ENCODE measurements around the gene H2BW2.

DNA sequence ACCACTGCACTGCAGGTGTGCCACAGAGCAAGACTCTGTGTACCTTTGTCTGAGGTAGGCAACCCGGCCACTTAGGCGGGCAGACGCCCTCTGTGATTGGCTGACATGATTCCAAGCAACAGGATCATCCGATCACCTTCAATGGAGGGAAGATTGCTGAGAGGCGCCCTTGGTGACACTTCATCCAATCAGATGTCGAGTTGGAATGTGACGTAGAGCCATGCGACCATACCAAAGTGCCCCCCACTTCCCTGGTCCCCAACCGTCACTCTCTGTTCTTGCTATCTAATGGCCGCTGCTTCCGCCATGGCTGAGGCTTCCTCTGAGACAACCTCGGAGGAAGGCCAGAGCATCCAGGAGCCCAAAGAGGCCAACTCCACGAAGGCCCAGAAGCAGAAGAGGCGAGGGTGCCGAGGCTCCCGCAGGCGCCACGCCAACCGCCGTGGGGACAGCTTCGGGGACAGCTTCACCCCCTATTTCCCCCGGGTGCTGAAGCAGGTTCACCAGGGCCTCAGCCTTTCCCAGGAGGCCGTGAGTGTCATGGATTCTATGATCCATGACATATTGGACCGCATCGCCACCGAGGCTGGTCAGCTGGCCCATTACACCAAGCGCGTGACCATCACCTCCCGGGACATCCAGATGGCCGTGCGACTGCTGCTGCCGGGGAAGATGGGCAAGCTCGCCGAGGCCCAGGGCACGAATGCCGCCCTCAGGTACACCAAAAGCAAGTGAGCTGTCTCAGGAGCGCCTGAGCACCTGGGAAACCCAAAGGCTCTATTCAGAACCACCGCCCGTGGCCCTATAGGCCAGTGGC, at the start of gene H2BW2:
- TF ChIP-seq ZSCAN29 (IDR thresholded peaks at IDR 0.05) (no peak), ZBED1 (IDR thresholded peaks at IDR 0.05; ENCODE audit: borderline replicate concordance) (no peak), NFYB (IDR thresholded peaks at IDR 0.05; ENCODE audit: insufficient read depth, low read depth, low read length) (no peak), FOXM1 (IDR thresholded peaks at IDR 0.05; ENCODE audit: low read depth, low read length) (no peak), DPF2 (IDR thresholded peaks at IDR 0.05) (no peak), RAD21 (IDR thresholded peaks at IDR 0.05; ENCODE audit: insufficient read depth, low read depth, low read length) (no peak), ZNF274 (IDR thresholded peaks at IDR 0.05; ENCODE audit: insufficient read depth, insufficient read length) (no peak), BHLHE40 (IDR thresholded peaks at IDR 0.05; ENCODE audit: borderline replicate concordance in 1 of 2, low read depth in 2 of 2, low read length in 1 of 2) (no peak), NFYA (IDR thresholded peaks at IDR 0.05; ENCODE audit: borderline replicate concordance, low read depth, low read length) (no peak), NR2F1 (conservative IDR thresholded peaks at IDR 0.05) (no peak), SIX5 (IDR thresholded peaks at IDR 0.05; ENCODE audit: low read depth, low read length, severe bottlenecking) (no peak), EZH2 (IDR thresholded peaks at IDR 0.05; ENCODE audit: borderline replicate concordance, control insufficient read depth, low read depth, low read length) (no peak)
- TF ChIP-seq, protein P1, sequence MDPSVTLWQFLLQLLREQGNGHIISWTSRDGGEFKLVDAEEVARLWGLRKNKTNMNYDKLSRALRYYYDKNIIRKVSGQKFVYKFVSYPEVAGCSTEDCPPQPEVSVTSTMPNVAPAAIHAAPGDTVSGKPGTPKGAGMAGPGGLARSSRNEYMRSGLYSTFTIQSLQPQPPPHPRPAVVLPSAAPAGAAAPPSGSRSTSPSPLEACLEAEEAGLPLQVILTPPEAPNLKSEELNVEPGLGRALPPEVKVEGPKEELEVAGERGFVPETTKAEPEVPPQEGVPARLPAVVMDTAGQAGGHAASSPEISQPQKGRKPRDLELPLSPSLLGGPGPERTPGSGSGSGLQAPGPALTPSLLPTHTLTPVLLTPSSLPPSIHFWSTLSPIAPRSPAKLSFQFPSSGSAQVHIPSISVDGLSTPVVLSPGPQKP (IDR thresholded peaks at IDR 0.05; ENCODE audit: low read depth, low read length): no peak
- TF ChIP-seq, protein P2, sequence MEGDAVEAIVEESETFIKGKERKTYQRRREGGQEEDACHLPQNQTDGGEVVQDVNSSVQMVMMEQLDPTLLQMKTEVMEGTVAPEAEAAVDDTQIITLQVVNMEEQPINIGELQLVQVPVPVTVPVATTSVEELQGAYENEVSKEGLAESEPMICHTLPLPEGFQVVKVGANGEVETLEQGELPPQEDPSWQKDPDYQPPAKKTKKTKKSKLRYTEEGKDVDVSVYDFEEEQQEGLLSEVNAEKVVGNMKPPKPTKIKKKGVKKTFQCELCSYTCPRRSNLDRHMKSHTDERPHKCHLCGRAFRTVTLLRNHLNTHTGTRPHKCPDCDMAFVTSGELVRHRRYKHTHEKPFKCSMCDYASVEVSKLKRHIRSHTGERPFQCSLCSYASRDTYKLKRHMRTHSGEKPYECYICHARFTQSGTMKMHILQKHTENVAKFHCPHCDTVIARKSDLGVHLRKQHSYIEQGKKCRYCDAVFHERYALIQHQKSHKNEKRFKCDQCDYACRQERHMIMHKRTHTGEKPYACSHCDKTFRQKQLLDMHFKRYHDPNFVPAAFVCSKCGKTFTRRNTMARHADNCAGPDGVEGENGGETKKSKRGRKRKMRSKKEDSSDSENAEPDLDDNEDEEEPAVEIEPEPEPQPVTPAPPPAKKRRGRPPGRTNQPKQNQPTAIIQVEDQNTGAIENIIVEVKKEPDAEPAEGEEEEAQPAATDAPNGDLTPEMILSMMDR (IDR thresholded peaks at IDR 0.05 in 2 of 3, conservative IDR thresholded peaks at IDR 0.05 in 1 of 3; ENCODE audit: control insufficient read depth in 2 of 3, extremely low read depth in 1 of 3, insufficient read depth in 1 of 3, low read depth in 3 of 3, low read length in 3 of 3): no peak

All from GM12878 (cell line).